HepG2 (cell line): Measurements from ENCODE around the gene DPEP1. TPM values are rescaled to one million over a fixed set of nuclear protein-coding genes. Genes with fewer than 3 reads are reported as not detected.

Source experiments
- AHR ChIP-seq: IDR thresholded peaks from 2 replicates; pipeline ENCODE4 v1.6.1; 2018; ENCODE audit warnings: missing genetic modification reagents, missing compliant biosample characterization
- CEBPG ChIP-seq: IDR thresholded peaks from 2 replicates; pipeline ENCODE4 v1.6.1; 2016
- CHD4 ChIP-seq: fragments of 200-600 bp; sonication (generic); IDR thresholded peaks from 2 replicates; pipeline ENCODE4 v1.7.0; 2017; ENCODE audit warnings: mild to moderate bottlenecking, low read length, borderline replicate concordance
- RFX5 ChIP-seq: IDR thresholded peaks from 2 replicates; pipeline ENCODE4 v1.6.1; 2011; ENCODE audit warnings: low read depth, low read length, improper control_type of control experiment
- SRSF9 ChIP-seq: fragments of 200-400 bp; formaldehyde crosslinking; IDR thresholded peaks from 2 replicates; pipeline ENCODE4 v1.6.1; 2018; ENCODE audit warnings: borderline replicate concordance, mild to moderate bottlenecking, low read depth, low read length; ENCODE audit not compliant: insufficient read depth, poor library complexity, severe bottlenecking
- ZBTB42 ChIP-seq: sonication (generic); formaldehyde crosslinking; IDR thresholded peaks from 2 replicates; pipeline ENCODE4 v1.5.0; 2020; ENCODE audit warnings: mild to moderate bottlenecking, missing genetic modification reagents
- ZBTB43 ChIP-seq: sonication (generic); formaldehyde crosslinking; conservative IDR thresholded peaks from 2 replicates; pipeline ENCODE4 v1.4.0; 2020; ENCODE audit warnings: missing genetic modification reagents
- ZFP36L1 ChIP-seq: sonication (generic); formaldehyde crosslinking; IDR thresholded peaks from 2 replicates; pipeline ENCODE4 v1.8.0; 2022; ENCODE audit warnings: mild to moderate bottlenecking, missing genetic modification reagents, moderate library complexity
- ZFP36L2 ChIP-seq: sonication (generic); formaldehyde crosslinking; IDR thresholded peaks from 2 replicates; pipeline ENCODE4 v1.4.0; 2020; ENCODE audit warnings: missing genetic modification reagents
- ZNF567 ChIP-seq: sonication (generic); formaldehyde crosslinking; IDR thresholded peaks from 2 replicates; pipeline ENCODE4 v1.8.1; 2023; ENCODE audit warnings: mild to moderate bottlenecking, missing genetic modification reagents, borderline replicate concordance
- ZNF777 ChIP-seq: sonication (generic); formaldehyde crosslinking; IDR thresholded peaks from 2 replicates; pipeline ENCODE4 v1.4.0; 2020; ENCODE audit warnings: missing genetic modification reagents
- ZNF782 ChIP-seq: sonication (generic); formaldehyde crosslinking; IDR thresholded peaks from 2 replicates; pipeline ENCODE4 v1.4.0; 2020; ENCODE audit warnings: missing genetic modification reagents, mild to moderate bottlenecking, borderline replicate concordance
- polyA plus RNA-seq, 8 experiments: library from polyadenylated mRNA; depleted of rRNA in 3 of 8; stranded (reverse) in 7 of 8; unstranded in 1 of 8; fragments of >200 nt; fragmentation: Illumina TruSeq in 4 of 8; extraction: Trizol in 4 of 8; gene quantifications; 2 replicates each; pipeline versions ENCODE4 v1.2.1 to v1.2.3, GENCODE V29; 2011 to 2016; ENCODE audit warnings: low read depth in 4 of 8, missing spikeins in 1 of 8, mixed read lengths in 1 of 8; ENCODE audit not compliant: insufficient read depth in 1 of 8
- total RNA-seq, 5 experiments: library from RNA; depleted of rRNA; stranded (reverse); fragments of >200 nt; fragmentation: Illumina TruSeq; extraction: Trizol; gene quantifications; 2 replicates each; pipeline ENCODE4 v1.2.3, GENCODE V29; 2016; ENCODE audit warnings: low read depth in 1 of 5
- TF ChIP-seq, protein P1 (sequence below), 2 experiments: sonication (generic) in 1 of 2; formaldehyde crosslinking in 1 of 2; IDR thresholded peaks; 2 replicates each; pipeline versions ENCODE4 v1.5.1 to v1.6.1; 2011 to 2020; ENCODE audit warnings: borderline replicate concordance in 1 of 2, low read depth in 1 of 2, low read length in 1 of 2, mild to moderate bottlenecking in 1 of 2, missing genetic modification reagents in 1 of 2, moderate library complexity in 1 of 2
- TF ChIP-seq, protein P2 (sequence below): fragments of 450-650 bp; IDR thresholded peaks from 2 replicates; pipeline ENCODE4 v1.6.1; 2017; ENCODE audit warnings: mild to moderate bottlenecking

DPEP1 gene
- total and polyA plus RNA-seq, 2 of the 13 experiments (the other 11 are each of a cell fraction or from before 2014, with no cell fraction given): 37.6 to 52.2 TPM

- TF ChIP-seq, protein P1, sequence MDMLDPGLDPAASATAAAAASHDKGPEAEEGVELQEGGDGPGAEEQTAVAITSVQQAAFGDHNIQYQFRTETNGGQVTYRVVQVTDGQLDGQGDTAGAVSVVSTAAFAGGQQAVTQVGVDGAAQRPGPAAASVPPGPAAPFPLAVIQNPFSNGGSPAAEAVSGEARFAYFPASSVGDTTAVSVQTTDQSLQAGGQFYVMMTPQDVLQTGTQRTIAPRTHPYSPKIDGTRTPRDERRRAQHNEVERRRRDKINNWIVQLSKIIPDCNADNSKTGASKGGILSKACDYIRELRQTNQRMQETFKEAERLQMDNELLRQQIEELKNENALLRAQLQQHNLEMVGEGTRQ (IDR thresholded peaks at IDR 0.05; ENCODE audit: low read depth, low read length): peak; percentile 83
- TF ChIP-seq, protein P1 (CRISPR knock-in tag; IDR thresholded peaks at IDR 0.05; ENCODE audit: borderline replicate concordance): peak; percentile 91
- TF ChIP-seq CEBPG (CRISPR knock-in tag) (peak; percentile 67), CHD4 (peak; percentile 65; the same call in 1 of the 2 replicates), ZNF782 (CRISPR knock-in tag) (peak; percentile 92; the same call in 1 of the 2 replicates), SRSF9 (no peak), ZFP36L1 (peak; percentile 99), ZBTB43 (CRISPR knock-in tag) (peak; percentile 98), ZFP36L2 (CRISPR knock-in tag) (0 out of 2 replicates have a peak, but pooled peaks have one; percentile 40), RFX5 (no peak; the same call in 1 of the 2 replicates), ZBTB42 (CRISPR knock-in tag) (peak; percentile 55; the same call in 1 of the 2 replicates), ZNF777 (CRISPR knock-in tag) (peak; percentile 65), ZNF567 (CRISPR knock-in tag) (no peak), AHR (no peak; the same call in 1 of the 2 replicates)
- TF ChIP-seq, protein P2, sequence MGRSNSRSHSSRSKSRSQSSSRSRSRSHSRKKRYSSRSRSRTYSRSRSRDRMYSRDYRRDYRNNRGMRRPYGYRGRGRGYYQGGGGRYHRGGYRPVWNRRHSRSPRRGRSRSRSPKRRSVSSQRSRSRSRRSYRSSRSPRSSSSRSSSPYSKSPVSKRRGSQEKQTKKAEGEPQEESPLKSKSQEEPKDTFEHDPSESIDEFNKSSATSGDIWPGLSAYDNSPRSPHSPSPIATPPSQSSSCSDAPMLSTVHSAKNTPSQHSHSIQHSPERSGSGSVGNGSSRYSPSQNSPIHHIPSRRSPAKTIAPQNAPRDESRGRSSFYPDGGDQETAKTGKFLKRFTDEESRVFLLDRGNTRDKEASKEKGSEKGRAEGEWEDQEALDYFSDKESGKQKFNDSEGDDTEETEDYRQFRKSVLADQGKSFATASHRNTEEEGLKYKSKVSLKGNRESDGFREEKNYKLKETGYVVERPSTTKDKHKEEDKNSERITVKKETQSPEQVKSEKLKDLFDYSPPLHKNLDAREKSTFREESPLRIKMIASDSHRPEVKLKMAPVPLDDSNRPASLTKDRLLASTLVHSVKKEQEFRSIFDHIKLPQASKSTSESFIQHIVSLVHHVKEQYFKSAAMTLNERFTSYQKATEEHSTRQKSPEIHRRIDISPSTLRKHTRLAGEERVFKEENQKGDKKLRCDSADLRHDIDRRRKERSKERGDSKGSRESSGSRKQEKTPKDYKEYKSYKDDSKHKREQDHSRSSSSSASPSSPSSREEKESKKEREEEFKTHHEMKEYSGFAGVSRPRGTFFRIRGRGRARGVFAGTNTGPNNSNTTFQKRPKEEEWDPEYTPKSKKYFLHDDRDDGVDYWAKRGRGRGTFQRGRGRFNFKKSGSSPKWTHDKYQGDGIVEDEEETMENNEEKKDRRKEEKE: no peak
These were observed 73.9 kb downstream of the DPEP1 start (continued) for GRCh38 chr16:89687092-89687940.
